ENCODE data around the gene PAX8. TPM values are rescaled to one million over a fixed set of nuclear protein-coding genes. Genes with fewer than 3 reads are reported as not detected.

Gene PAX8
- total and polyA plus RNA-seq, 2 of the 13 experiments (the other 11 are each of a cell fraction or from before 2014, with no cell fraction given), result 1.5 to 8.8 TPM

GRCh38 chr2:113230531-113230930, 48.2 kb downstream of the PAX8 start:
- Histone ChIP-seq H3K4me3 (replicated peaks in 1 of 3; ENCODE audit: insufficient read depth in 1 of 3, low read depth in 2 of 3, low read length in 3 of 3) (no peak overlapping the region), H3K4me1 (ENCODE audit: insufficient read depth, low read length) (peaks cover 51% of the 10 kb centered on the region), H3K4me2 (ENCODE audit: low read depth, low read length) (no peak overlapping the region), H3K27me3 (ENCODE audit: control insufficient read depth in 1 of 2, insufficient read depth in 2 of 2, low read length in 2 of 2) (0 out of 5 replicates have a peak, but pooled peaks cover 0 to 5% of the 10 kb centered on the region in 2 experiments), H4K20me1 (ENCODE audit: insufficient read depth, low read length) (no peaks in the 10 kb centered on the region), H2AFZ (ENCODE audit: low read length) (no peak overlapping the region), H3K9me3 (ENCODE audit: low read length) (no peaks in the 10 kb centered on the region), H3K36me3 (replicated peaks in 1 of 2; ENCODE audit: control insufficient read depth in 1 of 2, insufficient read depth in 2 of 2, low read length in 2 of 2) (no peaks in the 10 kb centered on the region), H3K27ac (ENCODE audit: extremely low read length, insufficient read depth, low read length) (no peak overlapping the region), H3K9ac (ENCODE audit: insufficient read depth, low read depth, low read length) (no peak overlapping the region), H3K79me2 (ENCODE audit: insufficient read depth, low read length) (no peaks in the 10 kb centered on the region)
- ChIA-PET POLR2A (interaction anchor here (1.3 to 2.6 kb wide), 2 partner anchors 10 to 11 kb away, joined by 5 to 10 read pairs; no protein-coding TSS in a partner anchor), CTCF (ENCODE audit: low intra/inter-chr PET ratio, low total read pairs) (no interaction called here)
- in situ Hi-C loops (cut with HindIII; ENCODE audit: extremely low pct_ligation_motif_present, low pct_unique_long_range_greater_than_20kb), result no loop called here
- intact Hi-C loops (cut with micrococcal nuclease; ENCODE audit: unreplicated experiment), result no loop called here
- ATAC-seq (no peak), FAIRE-seq (no peak), DNase-seq (ENCODE audit: low spot score) (no peak)
- 52% methylated on average over 6 of the region's 6 CpGs for WGBS (ENCODE audit: low lambda C conversion rate)
- BruUV-seq (replicated peaks), result no TSS peak
- no peak for TF ChIP-seq CEBPZ (IDR thresholded peaks at IDR 0.05; ENCODE audit: low read length)
- TF ChIP-seq RFXANK (CRISPR knock-in tag; IDR thresholded peaks at IDR 0.05), result no peak
- no peak for TF ChIP-seq AFF4 (CRISPR knock-in tag; IDR thresholded peaks at IDR 0.05)
- no peak for TF ChIP-seq AKAP8 (CRISPR knock-in tag; IDR thresholded peaks at IDR 0.05)
- no peak for TF ChIP-seq ZNF639 (CRISPR knock-in tag; conservative IDR thresholded peaks at IDR 0.05)
- no peak for TF ChIP-seq ZNF709 (CRISPR knock-in tag; IDR thresholded peaks at IDR 0.05)
- TF ChIP-seq MIER2 (CRISPR knock-in tag; IDR thresholded peaks at IDR 0.05), result no peak
- no peak for TF ChIP-seq AHDC1 (CRISPR knock-in tag; IDR thresholded peaks at IDR 0.05; ENCODE audit: borderline replicate concordance)
- TF ChIP-seq TFE3 (CRISPR knock-in tag; IDR thresholded peaks at IDR 0.05), result no peak
